ENCODE data around the gene PLPP7. TPM values are rescaled to one million over a fixed set of nuclear protein-coding genes. Genes with fewer than 3 reads are reported as not detected.

PLPP7 gene
- polyA plus RNA-seq, 2 of the 4 experiments (the other 2 are of a cell fraction), result 0.08 TPM; not detected in 1

GRCh38 chr9:131274674-131275331, 14.7 kb upstream of the PLPP7 start:
- H3K4me1 ChIP-seq, result no peaks in the 10 kb centered on the region; the same call in 2 of the 3 replicates
- CTCF ChIA-PET, result interaction anchor here (0.9 to 1.3 kb wide), 2 partner anchors 95 to 97 kb away, joined by 3 read pairs; no protein-coding TSS in a partner anchor
- H3K9me3 ChIP-seq, result no peaks in the 10 kb centered on the region
- TF ChIP-seq GATA3 (IDR thresholded peaks at IDR 0.05; ENCODE audit: borderline replicate concordance) (no peak), PBX3 (IDR thresholded peaks at IDR 0.05) (no peak), MAFK (IDR thresholded peaks at IDR 0.05; ENCODE audit: partially characterized antibody) (no peak), NR3C1 (IDR thresholded peaks at IDR 0.05) (no peak), MAZ (IDR thresholded peaks at IDR 0.05; ENCODE audit: borderline replicate concordance, low read depth, low read length) (no peak), JUN (IDR thresholded peaks at IDR 0.05) (no peak), CHD4 (IDR thresholded peaks at IDR 0.05; ENCODE audit: borderline replicate concordance) (no peak), HOXB13 (CRISPR knock-in tag; IDR thresholded peaks at IDR 0.05; ENCODE audit: low read depth) (no peak), EHMT2 (IDR thresholded peaks at IDR 0.05; ENCODE audit: low read depth) (no peak), CBX8 (IDR thresholded peaks at IDR 0.05) (no peak), PHF8 (IDR thresholded peaks at IDR 0.05; ENCODE audit: borderline replicate concordance, low read depth) (no peak), CEBPB (IDR thresholded peaks at IDR 0.05) (no peak), EHF (CRISPR knock-in tag; IDR thresholded peaks at IDR 0.05) (no peak), EP300 (IDR thresholded peaks at IDR 0.05) (no peak), USF2 (IDR thresholded peaks at IDR 0.05) (no peak)
- 81% methylated on average over 16 of the region's 18 CpGs for WGBS (ENCODE audit: missing lambda C conversion rate)
- no peak for FAIRE-seq
- no peak overlapping the region for H3K4me2 ChIP-seq
- POLR2A ChIA-PET, result no interaction called here
- H3K4me3 ChIP-seq, result no peak overlapping the region
- DNase-seq (ENCODE audit: low read depth in 1 of 2, low spot score in 1 of 2), result no peak
- no peak for ATAC-seq
- no peak overlapping the region for H3K27ac ChIP-seq

GRCh38 chr9:131275332-131276093, 14.0 kb upstream of the PLPP7 start:
- no peak for FAIRE-seq
- DNase-seq (ENCODE audit: low read depth in 1 of 2, low spot score in 1 of 2), result no peak
- Histone ChIP-seq H3K4me3 (no peak overlapping the region), H3K9me3 (no peaks in the 10 kb centered on the region), H3K4me2 (no peak overlapping the region), H3K4me1 (no peaks in the 10 kb centered on the region; the same call in 2 of the 3 replicates), H3K27ac (no peak overlapping the region)
- 90% methylated on average over 21 of the region's 29 CpGs for WGBS (ENCODE audit: missing lambda C conversion rate)
- POLR2A ChIA-PET, result no interaction called here
- CTCF ChIA-PET, result interaction anchor here (0.9 to 1.3 kb wide), 2 partner anchors 95 to 98 kb away, joined by 3 read pairs; no protein-coding TSS in a partner anchor
- ATAC-seq, result peak; percentile 20 to 51; a peak in 3 of 6 replicates
- TF ChIP-seq RAD21 (conservative IDR thresholded peaks at IDR 0.05 in 1 of 2, IDR thresholded peaks at IDR 0.05 in 1 of 2), result 0 out of 5 replicates have a peak, but pooled peaks of 1 of the 2 experiments have one; percentile 12
- no peak for TF ChIP-seq ATOH8 (CRISPR knock-in tag; IDR thresholded peaks at IDR 0.05; ENCODE audit: low read depth)

- FAIRE-seq, result no peak
- no peak for ATAC-seq
- WGBS (ENCODE audit: missing lambda C conversion rate), result 84% methylated on average over 34 of the region's 76 CpGs
- H3K4me3 ChIP-seq, result peak within 1 kb of the TSS; percentile 70
- H3K4me2 ChIP-seq, result peak within 1 kb of the TSS; percentile 100
- no peaks in the 10 kb centered on the region; the same call in 2 of the 3 replicates for H3K4me1 ChIP-seq
- ChIA-PET POLR2A (no interaction called here), CTCF (interaction anchor here (1.3 kb wide), 1 partner anchor 96 kb away, joined by 3 read pairs; no protein-coding TSS in a partner anchor)
- H3K9me3 ChIP-seq, result no peaks in the 10 kb centered on the region
- no peak for DNase-seq (ENCODE audit: low read depth in 1 of 2, low spot score in 1 of 2)
- peak within 1 kb of the TSS; percentile 51 to 85 for H3K27ac ChIP-seq
- no peak for TF ChIP-seq RFX5 (IDR thresholded peaks at IDR 0.05)
- TF ChIP-seq EHF (CRISPR knock-in tag; IDR thresholded peaks at IDR 0.05), result no peak
- no peak for TF ChIP-seq BCL3 (IDR thresholded peaks at IDR 0.05)
- TF ChIP-seq ZFP36 (IDR thresholded peaks at IDR 0.05; ENCODE audit: borderline replicate concordance, partially characterized antibody), result no peak
- no peak for TF ChIP-seq MAX (IDR thresholded peaks at IDR 0.05)
- no peak for TF ChIP-seq E2F6 (IDR thresholded peaks at IDR 0.05; ENCODE audit: borderline replicate concordance, low read depth)
- no peak for TF ChIP-seq RCOR1 (IDR thresholded peaks at IDR 0.05; ENCODE audit: low read depth, low read length)
- TF ChIP-seq ESRRA (IDR thresholded peaks at IDR 0.05; ENCODE audit: borderline replicate concordance, low read length), result no peak
- no peak for TF ChIP-seq ZNF302 (CRISPR knock-in tag; IDR thresholded peaks at IDR 0.05)
- TF ChIP-seq HES2 (IDR thresholded peaks at IDR 0.05), result no peak
These were observed 13.2 kb upstream of the PLPP7 start, which contains the start of gene FAM78A for GRCh38 chr9:131276094-131276888. Gene FAM78A, minus strand, starts transcription at chr9:131276510. Its CDS starts 331 bp downstream, at chr9:131276179.

Data from A549 (cell line).